Stimulated activated CD8-positive, alpha-beta memory T cell treated with anti-CD3 and anti-CD28 coated beads, Interleukin-15, amount 100 ng/mL, for 1 hour (primary cell): ENCODE measurements around the gene RXRA.

Source experiments
- DNase-seq: peaks from one replicate; pipeline ENCODE4 v3.0.0-alpha.2; 2020; ENCODE audit warnings: low read depth

The RXRA gene

GRCh38 chr9:134455021-134455471, 128.8 kb downstream of the RXRA start:
- DNase-seq: no peak

DNA sequence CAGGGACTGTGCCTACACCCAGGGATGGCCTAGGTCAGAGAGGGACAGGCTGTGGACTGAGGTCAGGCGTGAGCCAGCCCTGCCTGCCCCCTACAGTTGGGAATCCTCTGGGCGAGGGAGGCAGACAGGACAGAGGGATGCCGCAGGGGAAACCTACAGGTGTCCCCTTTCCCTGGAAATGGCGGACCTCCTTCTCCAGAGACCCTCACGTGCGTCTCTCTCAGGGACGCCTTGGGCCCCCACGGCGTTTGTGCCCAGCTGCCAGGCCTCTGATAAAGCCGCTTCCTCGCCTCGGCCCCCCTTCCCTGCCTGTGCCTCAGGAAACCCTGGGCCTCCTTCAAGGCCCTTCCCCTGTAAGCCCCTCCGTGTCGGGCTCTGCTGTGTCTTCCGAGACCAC, 129.3 kb downstream of the RXRA start:
- DNase-seq: no peak

DNA sequence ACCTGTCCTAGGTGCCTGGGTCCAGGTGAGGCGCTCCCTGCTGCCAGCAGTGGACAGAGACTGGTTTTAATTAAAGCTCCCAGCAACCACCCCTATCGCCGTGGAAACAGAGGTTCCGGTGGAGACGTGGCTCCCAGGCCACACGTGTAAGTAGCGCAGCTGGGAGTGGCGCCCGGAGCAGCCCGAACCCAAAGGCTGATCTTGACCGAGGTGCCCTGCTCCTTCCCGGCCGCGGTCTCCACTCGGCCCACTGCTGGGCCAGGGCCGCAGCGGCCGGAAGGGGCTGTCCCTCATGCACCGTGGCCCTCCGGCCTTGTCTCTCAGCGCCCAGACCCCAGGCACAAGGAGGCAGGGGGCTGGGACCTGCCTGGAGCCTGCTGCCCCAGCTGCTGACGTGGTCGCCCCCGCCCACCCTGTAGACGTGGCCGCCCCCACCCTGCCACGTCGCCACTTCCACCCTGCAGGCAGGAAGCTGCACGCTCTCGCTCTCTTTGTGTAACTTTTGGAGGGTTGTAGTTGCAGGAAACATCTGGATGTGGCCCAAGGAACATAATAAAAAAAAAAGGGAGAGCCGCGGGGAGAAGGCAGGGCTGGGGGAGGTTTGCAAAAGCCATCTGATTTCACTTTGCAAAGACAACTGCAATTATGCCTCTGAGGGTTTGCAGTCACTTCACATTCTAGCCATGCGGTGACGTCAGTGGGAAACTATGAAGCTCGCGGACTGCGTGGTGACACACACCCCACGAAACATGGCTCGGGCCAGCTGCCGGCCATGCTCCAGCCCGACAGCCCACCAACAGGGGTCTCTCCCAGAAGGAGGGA, 129.9 kb downstream of the RXRA start:
- peak; percentile 38 for DNase-seq

DNA sequence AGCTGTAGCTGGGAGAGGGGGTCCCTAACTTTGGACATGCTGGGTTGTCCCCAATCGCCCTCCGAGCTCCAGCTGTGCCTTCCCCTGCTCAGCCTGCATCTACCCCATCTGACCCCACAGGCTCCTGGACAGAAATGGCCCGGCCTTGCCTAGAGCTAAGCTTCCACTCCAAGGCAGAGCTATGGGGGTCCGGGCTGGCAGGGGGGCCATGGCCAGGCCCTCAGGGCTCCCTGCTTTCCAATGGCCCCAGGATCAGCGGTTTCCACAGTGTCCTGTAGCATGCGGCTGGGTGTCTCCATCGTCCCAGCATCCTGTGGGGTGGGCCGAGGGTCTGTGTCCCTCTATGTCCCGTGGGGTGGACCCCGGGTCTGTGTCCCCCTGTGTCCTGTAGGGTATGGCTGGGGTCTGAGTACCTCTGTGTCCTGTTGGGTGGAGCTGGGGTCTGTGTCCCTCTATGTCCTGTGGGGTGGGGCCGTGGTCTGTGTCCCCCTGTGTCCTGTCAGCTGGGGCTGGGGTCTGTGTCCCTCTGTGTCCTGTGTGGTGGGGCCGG, 130.6 kb downstream of the RXRA start:
- no peak for DNase-seq

- DNase-seq: no peak
These were observed 131.3 kb downstream of the RXRA start for GRCh38 chr9:134457321-134458206.

DNA sequence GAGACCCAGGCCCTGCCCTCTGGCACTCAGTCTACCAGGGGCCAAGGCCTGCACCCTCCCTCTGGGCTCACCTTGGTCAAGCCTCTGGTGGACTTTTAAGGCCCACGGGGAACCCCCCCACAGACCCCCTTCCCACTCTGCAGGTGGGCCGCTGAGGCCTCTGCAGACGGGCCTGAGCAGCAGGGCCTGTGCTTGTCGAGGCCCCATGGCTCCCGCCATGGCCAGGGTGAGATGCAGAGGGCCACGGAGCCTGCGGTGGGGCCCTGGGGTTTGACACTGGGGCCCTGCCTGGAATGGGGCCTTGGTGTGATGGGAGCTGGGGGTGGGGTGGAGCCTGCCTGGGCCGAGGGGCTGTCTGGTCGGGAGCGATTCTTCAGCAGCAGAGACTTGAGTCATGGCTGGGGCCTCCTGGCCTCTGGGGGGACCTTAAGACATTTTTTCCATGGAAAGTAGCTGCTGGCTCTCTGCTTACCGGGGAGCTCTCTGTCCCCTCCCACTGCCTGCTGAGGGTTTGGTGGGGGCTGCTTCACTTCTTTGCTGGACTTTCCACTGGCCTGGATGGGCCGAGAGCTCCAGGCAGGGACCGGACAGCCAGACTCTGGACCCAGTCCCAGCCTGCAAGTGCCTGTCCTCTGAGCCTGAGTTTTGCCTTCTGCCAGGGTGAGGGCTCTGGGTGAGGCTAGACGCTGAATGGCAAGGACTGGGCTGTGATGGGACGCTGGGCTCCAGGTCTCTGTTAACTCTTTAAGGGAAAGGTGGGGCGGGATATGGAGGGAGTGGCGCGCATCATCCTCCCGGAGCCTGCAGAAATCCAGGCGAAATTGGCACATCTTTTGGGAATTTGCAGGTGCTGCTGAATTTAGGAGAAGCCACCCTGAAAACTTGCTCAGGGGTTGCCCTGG, 132.2 kb downstream of the RXRA start:
- DNase-seq: no peak

- DNase-seq: no peak
These were observed 132.9 kb downstream of the RXRA start for GRCh38 chr9:134459164-134459563.

- DNase-seq: no peak
These were observed 133.3 kb downstream of the RXRA start for GRCh38 chr9:134459573-134459972.

DNA sequence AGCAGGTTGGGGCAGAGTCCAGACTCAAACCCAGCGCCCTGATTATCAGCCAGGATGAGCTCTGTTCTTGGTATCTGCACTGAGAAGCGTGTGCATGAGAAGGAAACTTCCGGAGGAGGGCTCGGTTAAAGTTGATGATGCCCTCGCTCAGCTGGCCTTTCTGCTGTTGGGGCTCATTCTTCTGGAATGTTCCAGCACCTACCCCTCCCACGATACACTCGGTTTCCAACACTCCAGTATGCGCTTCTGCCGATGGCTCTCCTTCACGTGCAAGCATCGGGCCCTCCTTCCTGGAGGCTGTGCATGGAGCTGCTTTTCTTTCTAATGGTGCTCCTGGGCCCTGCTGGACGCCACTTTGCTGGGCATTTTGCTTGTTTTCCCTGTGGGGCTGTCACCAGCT, 134.0 kb downstream of the RXRA start:
- no peak for DNase-seq

DNA sequence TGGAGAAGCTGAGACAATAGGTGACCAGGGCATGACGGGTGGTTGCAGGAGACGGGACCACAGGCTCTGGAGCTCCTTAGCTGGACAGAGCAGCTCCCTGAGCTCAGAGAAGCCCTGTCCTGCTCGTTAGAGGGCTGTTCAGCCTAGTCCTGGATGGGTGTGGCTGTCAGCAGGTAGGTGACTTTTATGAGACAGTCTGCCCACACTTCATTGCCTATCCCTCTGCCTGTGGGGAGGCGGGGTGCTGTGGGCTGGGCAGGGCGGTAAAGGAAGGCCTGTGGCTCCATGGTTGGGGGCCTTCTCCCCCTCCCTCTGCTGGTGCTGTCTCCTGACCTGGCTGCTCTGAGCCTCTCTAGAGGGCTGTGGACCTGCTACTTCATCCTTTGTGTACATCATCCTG, 134.6 kb downstream of the RXRA start:
- no peak for DNase-seq

DNA sequence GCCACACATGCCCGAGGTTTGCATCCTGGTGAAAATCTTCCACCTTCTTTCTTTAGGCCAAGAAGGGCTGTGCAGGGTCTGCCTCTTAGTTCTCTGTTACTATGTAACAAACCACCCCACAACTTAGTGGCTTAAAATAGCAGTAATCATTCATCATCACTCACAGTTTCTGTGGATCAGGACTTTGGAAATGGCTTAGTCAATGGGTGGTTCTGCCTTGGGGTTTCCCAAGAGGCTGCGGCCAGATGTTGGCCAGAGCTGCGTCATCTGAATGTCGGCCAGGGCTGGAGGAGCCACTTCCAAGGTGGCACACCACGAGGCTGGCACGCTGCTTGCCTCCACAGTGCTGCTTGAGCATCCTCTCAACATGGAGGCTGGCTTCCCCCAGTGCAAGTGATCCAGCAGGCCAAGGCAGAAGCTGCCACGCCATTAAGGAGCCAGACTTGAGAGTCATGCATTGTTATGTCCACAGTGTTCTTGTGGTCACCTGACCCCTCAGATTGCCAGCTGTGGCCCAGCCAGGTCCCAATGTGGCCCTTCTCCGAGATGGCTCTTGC, 135.2 kb downstream of the RXRA start:
- DNase-seq: no peak

- no peak for DNase-seq
These were observed 136.1 kb downstream of the RXRA start for GRCh38 chr9:134462318-134462717.

DNA sequence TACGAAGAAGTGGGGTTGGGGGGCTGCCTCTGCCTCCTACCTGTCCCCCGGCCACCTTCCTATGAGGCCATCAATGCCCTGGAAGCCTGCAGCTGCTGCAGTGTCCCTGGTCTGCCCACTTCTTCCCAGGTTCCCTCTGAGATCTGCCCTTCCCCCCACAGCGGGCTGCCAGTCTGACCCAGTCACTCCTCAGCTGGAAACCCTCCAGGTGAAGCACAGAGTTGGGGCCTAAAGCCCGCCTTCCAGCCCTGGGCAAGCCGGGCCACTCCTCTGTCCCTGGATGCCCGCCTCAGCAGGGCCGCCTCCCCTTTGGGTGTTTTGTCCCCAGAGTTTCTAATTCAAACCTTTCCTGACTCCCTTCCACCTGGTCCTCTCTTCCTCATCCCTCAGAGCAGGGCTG, 137.0 kb downstream of the RXRA start:
- DNase-seq: no peak

- DNase-seq: no peak
These were observed 140.8 kb downstream of the RXRA start for GRCh38 chr9:134466869-134467616.

GRCh38 chr9:134468358-134468757, 142.1 kb downstream of the RXRA start:
- DNase-seq: no peak

DNA sequence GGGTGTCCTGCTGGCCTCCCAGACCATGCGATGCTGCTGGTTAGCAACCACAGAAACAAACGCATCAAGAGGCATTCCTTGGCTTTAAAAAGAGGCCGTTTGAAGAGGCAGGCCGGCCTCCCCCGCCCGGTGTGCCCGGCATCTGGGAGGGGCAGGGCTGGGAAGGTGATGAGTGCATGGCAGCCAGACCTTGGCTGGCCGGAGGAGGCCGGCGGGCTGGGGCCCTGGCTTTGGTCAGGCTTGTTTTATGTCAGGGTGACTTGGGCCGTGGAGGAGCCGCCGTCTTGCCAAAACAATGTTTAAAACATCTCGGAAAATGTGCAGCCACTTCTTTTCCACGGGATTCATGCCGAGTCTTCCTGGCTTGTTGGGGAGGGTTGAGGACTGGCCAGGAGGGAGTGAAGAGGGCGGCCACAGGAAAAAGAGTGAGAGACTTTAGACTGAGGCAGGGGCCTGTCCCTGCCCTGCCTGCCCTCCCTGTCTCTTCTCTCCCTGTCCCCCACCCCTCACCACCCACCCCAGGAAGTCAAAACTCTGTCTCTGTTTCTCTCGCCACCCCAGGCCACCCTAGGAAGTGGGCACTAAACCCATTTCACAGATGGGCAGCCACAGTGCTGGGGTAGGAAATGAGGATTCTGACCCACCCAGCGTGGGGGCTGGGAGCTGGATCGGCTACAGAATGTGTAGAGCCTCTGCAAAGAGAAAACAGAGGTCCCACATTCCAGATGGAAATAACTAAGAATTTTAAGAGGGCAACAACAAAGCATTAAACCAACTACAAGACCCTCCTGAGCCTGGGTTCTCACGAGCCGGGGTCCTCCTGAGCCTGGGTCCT, 143.0 kb downstream of the RXRA start:
- no peak for DNase-seq

- no peak for DNase-seq
These were observed 146.0 kb downstream of the RXRA start for GRCh38 chr9:134472256-134472655.

- no peak for DNase-seq
These were observed 147.1 kb downstream of the RXRA start for GRCh38 chr9:134473141-134474054.

GRCh38 chr9:134474055-134474370, 147.8 kb downstream of the RXRA start:
- DNase-seq: no peak
